Activated T-cell treated with anti-CD3 and anti-CD28 coated beads for 1 hour (primary cell): ENCODE measurements around the gene PTPRS.

Source experiments
- DNase-seq: peaks from one replicate; pipeline ENCODE4 v3.0.0-alpha.2; 2020; ENCODE audit warnings: low read depth

PTPRS gene

DNA sequence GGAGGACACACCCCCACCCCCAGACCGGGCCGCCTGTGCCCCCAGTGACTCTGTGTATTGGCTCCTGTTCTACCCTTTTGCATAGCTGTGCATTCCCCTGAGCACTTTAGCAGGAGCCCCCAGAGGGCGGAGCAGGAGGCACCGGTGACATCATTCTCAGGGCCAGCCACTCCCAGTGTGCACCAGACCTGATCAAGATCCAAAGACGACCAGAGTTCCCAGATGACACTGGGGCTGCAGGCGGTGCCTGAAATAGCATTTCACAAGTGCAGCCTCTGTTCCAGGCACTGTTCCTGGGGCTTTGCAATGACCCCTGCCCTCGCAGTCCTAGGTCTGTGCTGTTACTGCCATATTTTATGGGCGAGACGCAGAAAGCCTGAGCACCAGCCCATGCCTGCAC lies 14.5 kb upstream of the PTPRS start:
- no peak for DNase-seq

DNA sequence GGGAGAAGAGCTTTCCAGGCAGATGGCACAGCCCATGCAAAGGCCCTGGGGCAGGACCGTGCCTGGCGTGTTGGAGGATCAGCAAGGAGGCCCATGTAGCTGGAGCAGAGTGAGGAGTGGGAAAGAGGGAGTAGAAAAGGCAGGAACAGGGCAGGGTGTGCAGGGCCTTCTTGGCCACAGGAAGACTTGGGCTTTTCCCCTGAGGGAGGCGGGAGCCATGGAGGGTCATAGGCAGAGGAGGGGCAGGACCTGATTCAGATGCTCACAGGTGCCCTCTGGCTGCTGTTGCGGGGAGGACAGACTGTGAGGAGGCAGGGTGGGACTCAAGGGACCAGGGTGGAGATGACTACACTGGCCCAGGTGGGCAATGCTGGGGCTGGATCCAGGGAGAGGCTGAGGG lies 13.8 kb upstream of the PTPRS start:
- no peak for DNase-seq

DNA sequence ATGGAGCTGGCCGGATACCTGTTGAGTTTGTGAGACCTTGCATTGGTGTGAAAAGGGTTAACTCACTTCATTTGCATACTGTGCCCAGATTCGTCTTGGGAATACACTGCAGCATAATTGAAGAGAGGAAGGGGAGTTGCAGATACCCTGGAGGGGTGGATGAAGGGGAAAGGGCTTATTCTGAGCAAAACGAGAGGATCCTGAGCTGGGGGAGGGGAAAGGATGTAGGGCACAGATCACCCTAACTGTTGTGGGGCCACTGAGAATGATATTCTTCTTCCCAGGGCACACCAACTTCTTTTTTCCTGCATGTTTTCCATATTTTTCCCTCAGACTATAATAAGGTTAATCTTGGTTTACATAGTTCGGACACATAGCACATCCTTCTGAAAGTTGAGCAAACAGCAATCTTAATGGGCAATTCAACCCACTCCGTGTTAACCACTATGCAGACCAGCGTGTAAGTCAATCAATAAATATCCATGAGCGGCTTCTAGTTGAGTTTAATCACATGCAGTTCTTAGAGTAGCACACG lies 11.7 kb upstream of the PTPRS start:
- no peak for DNase-seq

DNA sequence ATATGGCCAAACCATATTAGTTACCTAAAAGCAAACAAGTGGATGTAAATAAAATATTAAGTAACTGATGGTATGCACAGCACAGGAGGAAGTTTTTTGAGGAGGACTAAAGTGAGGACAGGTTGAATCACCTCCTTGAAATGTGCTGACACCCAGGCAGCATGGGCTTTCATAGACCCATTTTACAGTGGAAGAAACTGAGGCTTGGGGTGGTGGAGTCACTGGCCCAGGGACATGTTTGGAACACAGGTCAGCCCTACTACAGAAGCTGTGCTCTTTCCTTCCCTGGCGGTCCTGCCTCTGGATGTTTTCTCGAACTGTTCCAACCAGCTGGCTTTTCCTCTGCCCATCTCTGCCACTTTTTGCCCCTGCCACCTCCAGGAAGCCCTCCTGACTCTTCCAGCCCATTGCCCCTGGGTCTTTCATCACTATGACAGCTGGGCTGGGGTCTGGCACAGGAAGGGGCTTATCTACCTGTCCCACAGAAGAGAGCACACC lies 11.2 kb upstream of the PTPRS start:
- no peak for DNase-seq

DNA sequence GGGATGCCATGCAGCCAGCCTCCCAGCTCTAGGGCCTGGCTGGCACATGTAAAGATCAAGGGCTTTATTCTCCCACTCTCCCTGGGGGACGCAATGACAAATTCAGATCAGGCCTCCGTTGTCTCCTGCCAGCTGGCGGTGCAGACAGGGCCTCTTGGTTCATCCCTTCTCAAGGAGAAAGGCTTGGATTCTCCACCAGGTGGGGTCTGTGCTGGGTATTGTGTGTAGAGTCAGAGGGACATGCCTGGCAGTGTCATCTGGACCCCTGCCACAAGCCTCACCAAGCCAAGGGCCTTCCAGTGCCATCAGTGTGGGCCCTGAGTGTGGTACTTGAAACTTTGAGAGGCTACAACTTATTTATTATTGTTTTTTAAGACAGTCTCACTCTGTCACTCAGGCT lies 8.4 kb upstream of the PTPRS start:
- no peak for DNase-seq

DNA sequence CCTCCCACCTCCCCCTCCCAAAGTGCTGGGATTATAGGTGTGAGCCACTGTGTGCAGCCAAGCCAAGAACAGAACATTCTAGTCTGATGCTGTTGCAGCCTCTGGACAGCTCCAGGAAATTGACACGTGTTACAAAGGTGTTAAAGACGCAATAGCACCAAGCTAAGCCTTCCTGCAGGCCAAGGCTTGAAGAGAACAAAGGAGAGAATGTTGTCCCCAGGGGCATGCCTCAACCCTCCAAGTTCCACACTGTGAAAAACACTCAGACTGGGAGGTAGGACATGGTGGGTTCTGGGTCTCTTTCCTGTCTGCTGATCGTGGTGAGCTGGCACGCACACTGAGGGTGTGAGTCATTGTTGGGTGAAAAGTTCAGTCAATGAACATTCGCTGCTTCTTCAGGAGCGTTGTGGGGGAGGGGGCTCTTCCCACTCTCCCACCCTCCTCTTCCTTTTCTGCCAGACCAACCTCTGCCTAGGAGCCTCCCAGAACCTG lies 5.3 kb upstream of the PTPRS start:
- DNase-seq, result no peak

DNA sequence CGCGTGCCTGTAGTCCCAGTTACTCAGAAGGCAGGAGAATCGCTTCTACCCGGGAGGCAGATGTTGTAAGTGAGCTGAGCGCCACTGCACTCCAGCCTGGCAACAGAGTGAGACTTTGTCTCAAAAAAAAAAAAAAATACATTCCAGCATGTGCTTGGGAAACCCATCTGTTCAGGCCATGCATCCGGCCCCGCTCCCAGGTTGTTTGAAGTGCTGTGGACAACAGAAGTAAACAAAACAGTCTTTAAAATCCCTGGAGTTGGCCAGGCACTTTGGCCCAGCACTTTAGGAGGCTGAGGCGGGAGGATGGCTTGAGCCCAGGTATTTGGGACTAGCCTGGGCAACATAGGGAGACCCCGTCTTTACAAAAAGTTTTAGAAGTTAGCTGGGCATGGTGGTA lies 3.2 kb upstream of the PTPRS start:
- DNase-seq, result no peak

DNA sequence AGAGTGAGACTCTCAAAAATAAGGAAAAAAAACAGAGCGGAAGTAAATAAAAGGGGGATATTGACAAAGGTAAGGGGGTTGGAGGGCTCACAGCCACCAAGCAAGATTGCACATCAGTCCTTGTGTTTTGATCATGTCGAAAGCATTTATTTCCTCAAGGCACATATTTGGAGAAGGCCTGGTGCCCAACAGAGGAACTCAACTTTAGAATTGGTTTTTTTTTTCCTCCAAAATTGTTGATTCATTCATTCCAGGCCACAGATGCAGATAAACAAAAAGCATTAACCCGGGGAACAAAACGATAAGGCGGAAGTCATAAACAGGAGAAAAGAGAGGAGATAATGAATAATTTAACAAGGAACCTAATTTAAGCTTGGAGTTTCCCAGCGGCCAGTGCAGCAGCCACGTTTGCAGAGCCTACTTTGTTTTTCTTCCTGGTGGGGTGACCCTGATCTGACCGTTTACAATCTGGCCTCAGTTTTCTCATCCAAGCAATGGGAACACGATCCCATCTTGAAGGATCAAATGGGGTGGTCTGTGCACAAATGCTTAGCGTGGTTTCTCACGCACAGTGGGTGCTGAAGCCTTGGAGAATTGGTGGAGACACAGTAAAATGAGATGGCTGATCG lies 2.1 kb upstream of the PTPRS start:
- no peak for DNase-seq

DNA sequence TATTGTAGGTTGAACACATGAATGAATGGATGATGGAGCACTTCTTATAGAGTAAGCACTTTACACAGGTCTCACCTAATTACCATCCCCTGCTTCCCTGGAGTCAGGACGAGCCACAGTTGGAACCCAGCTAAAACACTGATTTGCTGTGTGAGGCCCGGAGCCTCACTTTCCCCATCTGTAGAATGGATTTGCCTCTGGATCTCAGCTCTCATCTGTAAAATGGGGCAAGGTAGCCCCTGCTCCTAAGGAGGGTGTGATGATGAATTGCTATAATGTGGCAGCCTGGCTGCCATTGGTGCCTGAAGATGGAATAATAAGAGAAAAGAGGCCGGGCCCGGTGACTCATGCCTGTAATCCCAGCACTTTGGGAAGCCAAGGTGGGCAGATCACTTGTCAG lies 1.4 kb upstream of the PTPRS start:
- no peak for DNase-seq

DNA sequence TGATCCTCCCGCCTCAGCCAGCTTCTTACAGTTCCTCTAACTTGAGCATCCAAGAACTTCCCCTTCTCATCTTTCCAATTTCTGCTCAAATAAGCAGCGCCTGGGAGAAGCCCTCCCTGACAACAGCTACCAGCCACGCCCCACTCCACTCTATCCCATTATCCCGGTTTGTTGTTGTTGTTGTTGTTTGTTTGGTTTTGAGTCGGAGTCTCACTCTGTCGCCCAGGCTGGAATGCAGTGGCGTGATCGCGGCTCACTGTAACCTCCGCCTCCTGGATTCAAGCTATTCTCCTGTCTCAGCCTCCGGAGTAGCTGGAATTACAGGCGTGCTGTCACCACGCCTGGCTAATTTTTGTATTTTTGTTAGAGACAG lies 822 bp upstream of the PTPRS start:
- DNase-seq, result no peak

DNA sequence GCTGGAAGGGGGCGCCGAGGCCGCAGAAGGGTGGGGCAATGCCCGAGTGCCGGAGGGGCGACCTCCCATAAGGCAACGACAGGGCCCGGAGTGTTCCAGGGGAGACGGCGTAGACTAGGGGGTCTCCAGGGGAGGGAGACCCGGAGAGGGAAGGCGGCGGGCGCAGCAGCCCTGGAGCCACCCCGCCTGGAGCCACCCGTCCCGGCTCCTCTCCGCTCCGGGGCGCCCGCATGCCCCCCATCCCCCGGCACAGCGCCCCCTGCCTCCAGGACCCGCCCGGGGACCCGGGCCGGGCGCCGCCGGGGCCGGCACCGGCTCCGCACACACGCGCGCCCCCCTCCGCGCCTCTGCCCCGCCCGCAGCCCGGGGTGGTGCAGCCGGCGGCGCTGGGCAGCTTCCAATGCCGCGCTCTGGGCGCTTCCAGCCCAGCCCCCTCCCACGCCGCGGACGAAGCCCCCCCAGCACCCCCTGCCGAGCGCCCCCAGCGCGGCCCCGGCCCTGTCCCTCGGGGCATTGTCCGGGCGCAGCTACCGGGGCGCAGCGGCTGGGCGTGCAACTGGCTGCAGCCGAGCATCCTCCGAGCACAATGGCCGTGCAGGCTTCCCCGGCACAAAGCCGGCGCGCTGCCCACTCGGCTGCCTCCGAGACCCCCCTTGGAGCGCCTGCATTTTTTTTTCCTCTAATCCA lies 519 bp downstream of the PTPRS start:
- DNase-seq, result no peak

DNA sequence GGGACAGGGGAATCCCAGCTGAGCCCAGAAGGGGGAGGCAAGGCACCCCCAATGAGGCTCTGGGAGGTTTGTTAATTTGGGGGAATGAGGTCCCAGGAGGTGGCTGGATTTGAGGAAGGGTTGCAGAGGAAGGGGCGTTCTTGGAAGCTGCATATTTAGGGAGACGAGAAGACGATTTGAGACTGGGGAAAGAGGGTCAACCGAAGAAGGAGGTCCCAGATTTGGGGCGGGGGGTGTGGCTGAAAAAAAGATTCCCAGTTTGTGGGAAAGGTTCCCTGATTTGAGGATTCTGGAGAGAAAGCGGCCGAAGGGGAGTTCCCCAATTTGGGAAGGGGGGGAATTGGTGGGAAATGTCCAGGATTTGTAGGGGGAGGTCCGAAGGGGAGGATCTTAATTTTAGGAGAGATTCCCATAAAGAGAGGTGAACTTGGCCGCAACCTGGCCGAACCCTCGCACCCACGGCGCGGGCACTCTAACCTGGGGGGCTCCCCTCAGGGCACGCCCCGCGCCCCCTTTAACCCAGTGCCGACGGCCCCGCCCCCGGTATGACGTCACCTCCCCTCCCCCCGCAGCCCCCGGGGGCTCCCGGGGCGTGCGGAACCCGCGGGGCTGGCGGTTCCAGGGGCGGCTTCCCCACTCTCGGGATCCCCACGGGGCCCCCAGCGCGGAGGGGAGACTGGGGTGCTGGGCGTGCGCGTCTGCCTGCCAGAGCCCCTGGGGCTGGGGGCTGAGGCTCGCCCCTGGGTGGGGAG lies 1.2 kb downstream of the PTPRS start:
- no peak for DNase-seq

DNA sequence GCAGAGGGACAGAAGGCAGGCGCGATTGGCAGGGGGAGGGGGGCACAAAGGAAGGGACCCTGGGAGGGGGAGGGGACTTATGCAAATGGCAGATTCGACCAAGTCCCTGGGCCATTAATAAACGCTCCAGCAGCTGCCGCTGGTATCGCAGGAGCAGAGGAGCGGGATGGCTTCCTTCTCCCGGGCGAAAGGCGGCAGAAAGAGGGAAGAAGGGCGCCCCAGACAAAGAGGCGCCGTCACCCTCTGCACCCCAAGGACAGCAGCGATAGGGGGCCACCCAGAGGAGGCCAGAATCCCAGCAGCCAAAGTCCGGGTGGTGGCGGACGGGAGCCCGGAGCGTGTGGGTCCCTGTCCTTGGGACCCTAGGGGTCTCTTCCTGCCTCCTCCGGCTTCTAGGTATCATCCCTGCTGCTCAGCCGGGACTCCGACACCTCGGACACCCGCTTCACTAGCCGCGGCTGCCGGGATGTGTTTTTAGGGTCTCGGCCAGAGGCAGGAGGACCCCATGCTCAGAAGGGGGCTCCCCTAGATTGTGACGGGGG lies 1.9 kb downstream of the PTPRS start:
- DNase-seq, result no peak

DNA sequence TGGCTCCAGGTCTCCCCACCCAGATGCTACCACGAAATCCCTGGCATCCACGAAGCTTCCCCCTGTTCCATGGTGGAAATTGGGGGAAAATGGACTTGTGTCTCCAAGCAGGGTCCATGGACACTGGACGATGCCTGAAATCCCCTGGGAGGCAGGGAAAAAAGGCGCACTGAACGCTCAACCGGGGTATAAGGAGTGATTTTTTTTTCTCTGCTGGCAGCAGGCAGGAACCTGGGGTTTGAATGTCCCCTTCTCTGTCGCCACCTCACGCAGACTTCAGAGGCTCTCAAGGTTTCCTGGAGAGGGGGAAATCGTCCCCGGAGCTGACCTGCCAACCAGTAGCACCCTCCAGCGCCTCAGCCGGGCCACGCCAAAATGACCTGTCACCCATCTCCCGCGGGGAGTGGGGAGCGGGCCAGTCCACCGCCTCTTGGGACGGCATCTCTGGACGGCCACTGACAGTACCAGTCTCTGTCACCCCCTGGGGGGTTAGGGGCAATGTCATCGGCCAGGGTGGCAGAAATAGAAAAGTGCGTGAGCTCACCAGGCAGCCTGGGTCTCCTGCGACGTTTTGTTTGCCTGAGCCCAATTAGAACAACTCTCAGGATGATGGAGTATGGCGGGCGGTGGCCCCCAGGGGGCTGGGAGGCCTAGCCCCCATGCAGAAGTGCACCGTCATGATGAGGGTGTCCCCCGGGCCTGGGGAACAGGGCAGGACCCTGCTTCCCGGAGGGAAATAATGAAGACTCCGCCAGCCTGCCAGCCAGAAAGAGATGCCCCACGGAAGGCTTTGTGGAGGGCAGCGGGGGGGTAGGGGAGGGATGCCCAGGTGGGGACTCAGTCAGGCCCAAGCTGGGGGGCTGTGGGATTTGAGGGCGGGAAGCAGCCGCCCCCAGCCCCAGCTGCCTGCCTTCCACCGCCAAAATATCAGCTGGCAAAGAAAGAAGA lies 2.6 kb downstream of the PTPRS start:
- DNase-seq, result no peak

DNA sequence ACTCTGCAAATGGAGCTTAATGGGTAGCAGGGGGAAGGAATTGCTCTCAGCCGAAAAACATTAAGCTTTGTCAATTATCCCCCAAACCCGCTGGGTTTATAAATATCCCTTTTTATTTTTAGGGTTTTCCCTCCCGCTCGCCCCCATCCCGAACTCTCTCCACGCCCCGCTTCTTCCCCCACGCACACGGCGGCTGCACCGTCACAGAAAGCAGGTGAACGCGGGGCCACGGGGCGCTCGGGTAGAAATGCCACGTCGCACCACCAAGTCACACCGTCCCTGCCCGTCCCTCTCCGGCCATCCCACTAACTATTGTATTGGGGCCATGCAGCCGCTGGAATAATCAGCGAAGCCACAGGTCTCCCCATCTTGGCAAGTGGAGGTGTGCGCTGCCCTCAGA lies 3.5 kb downstream of the PTPRS start:
- DNase-seq, result no peak

DNA sequence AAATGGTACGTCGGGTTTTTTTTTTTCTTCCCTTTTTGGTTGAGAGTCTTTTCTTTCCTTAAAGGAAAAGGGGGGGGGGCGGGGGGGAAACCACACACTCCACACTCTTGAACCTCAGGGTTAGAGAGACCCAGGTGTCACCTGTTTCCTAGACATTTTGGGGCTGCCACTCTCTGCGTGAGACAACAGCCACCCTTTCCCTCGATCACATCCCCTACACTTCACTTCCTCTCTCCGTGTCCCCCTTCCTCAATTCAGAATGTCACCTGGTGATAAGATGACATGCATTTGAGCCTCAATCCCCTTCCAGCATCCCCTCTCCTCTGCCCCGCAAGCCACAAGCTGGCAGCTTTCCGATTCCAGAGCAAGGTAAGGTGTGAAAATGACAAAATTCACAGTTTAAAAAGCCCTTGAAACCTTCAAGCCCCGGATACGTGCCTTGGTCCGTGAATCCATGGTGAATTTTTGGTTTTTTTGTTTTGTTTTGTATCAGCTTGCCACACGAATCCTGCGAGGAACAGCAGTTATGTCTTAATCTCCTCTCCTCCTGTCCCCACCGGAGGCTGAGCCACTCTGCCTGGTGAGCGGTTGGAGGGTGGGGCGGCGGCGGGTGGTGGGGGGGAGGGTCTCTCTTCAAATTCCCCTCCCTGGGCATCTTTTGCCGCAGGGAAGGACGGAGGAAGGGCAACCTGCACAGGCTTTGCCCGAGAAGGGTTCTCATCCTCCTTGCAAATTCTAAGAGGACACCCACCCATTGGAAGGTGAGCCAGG lies 4.2 kb downstream of the PTPRS start:
- no peak for DNase-seq

DNA sequence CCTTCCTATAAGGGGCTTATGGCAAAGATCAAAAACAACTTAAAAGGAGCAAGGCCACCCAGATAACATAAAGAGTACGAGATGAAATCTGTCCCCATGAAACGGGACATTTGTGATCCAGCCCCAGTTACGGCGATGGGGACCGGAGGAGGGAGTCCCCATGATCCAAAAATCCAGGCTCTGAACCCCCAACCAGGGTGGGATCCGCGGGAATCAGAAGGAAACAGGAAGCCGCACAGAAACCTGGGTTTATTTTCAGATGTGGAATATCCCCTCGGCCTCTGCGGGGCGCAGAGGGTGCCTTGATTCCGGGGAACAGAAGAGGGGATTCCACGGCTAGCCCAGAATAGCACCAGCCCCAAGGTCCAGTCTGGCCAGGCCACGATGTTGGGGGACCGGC lies 5.0 kb downstream of the PTPRS start:
- no peak for DNase-seq

DNA sequence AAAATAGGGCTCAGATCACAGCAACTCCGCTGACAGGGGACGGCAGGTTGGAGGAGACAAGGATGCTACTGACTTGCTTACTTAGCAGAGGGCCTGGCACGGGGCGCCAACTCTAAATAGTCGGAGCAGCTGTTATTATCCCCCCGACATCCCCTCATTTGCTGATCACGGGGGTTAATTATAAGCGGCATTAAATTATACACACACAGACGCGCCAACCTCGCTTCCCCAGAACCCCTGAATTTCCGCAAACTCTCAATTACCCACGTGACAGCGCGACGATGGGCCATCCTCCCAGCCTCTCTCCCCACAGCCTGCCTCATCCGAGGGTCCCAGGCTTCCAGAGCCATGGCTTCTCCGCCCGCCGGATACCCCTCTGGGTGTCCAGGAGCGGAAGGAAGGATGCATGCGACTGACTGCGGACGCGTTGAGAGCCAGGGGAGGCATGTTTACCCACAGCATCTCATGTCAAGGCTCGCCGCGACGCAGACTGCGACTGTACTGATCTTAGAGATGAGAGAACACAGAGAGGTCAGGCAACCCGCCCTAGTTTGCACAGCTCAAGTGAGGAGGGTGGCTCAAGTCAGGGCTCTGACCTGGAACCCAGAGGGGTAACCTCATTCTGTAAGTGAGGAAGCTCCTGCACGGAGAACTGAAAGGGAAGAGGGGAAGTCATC lies 5.7 kb downstream of the PTPRS start:
- no peak for DNase-seq

DNA sequence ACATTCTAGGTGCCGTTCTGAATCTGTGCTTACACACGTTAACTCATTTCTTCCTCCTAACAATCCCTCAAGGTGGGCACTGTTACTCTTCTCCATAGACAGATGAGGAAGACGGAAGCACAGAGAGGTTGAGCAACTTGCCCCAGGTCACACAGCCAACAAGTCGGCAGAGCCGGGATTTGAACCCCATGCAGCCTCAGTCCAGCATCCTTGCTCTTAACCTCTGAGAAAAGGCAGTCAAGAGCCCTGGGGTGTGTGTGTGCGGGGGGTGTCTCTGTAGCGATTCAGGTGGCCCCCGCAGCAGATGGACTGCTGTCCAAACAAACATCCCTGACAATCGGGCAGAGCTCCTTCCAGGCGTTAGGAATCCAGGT lies 6.3 kb downstream of the PTPRS start:
- DNase-seq, result no peak
